ENCODE data around the gene CORO1C. TPM values are rescaled to one million over a fixed set of nuclear protein-coding genes. Genes with fewer than 3 reads are reported as not detected.
"Not testable (repeated sequence)": the region's sequence is repeated elsewhere in the genome, so short reads cannot be mapped to it uniquely, and the experiment has no call there.

CORO1C gene
- total RNA-seq, 2 experiments from 2014 or later = 38.5 to 41.3 TPM

GRCh38 chr12:108622421-108622820 is 108.9 kb downstream of the CORO1C start:
- no peaks in the 10 kb centered on the region for H3K9me3 Mint-ChIP-seq
- DNase-seq = no peak
- H3K27me3 Mint-ChIP-seq = no peaks in the 10 kb centered on the region
- H3K4me3 Mint-ChIP-seq = no peak overlapping the region
- ChIA-PET POLR2A (no interaction called here), CTCF (interaction anchor here (1.6 to 7.9 kb wide), 3 partner anchors 9 to 56 kb away, joined by 4 to 115 read pairs (median 105); partner anchors contain the start of genes ISCU, SART3 and SELPLG)
- H3K27ac Mint-ChIP-seq = peak overlapping the region; percentile 71
- H3K36me3 Mint-ChIP-seq (ENCODE audit: low read depth) = peaks cover 70% of the 10 kb centered on the region
- peaks cover 70% of the 10 kb centered on the region for H3K4me1 Mint-ChIP-seq

GRCh38 chr12:108621161-108621560 is 110.2 kb downstream of the CORO1C start:
- peaks cover 76% of the 10 kb centered on the region for H3K36me3 Mint-ChIP-seq (ENCODE audit: low read depth)
- H3K27ac Mint-ChIP-seq = peak overlapping the region; percentile 54
- peaks cover 78% of the 10 kb centered on the region for H3K4me1 Mint-ChIP-seq

GRCh38 chr12:108620236-108620879 is 111.0 kb downstream of the CORO1C start:
- peaks cover 77% of the 10 kb centered on the region for H3K36me3 Mint-ChIP-seq (ENCODE audit: low read depth)
- no peak for DNase-seq
- CTCF ChIA-PET = interaction anchor here (0.6 to 7.9 kb wide), 5 partner anchors 10 to 160 kb away, joined by 3 to 115 read pairs (median 6); partner anchors contain the start of genes ISCU, SART3 and SELPLG
- no peak overlapping the region for H3K27ac Mint-ChIP-seq
- H3K9me3 Mint-ChIP-seq = peaks cover 11% of the 10 kb centered on the region
- POLR2A ChIA-PET = no interaction called here
- peaks cover 77% of the 10 kb centered on the region for H3K4me1 Mint-ChIP-seq
- no peaks in the 10 kb centered on the region for H3K27me3 Mint-ChIP-seq
- H3K4me3 Mint-ChIP-seq = no peak overlapping the region

More at GRCh38 chr12:108621161-108621560, 110.2 kb downstream of the CORO1C start:
- Mint-ChIP-seq H3K4me3 (no peak overlapping the region), H3K27me3 (no peaks in the 10 kb centered on the region), H3K9me3 (peaks cover 9% of the 10 kb centered on the region)
- POLR2A ChIA-PET = no interaction called here
- no peak for DNase-seq
- CTCF ChIA-PET = interaction anchor here (1.6 to 7.9 kb wide), 3 partner anchors 10 to 55 kb away, joined by 6 to 115 read pairs (median 105); partner anchors contain the start of genes ISCU, SART3 and SELPLG

GRCh38 chr12:108619369-108620160 is 111.8 kb downstream of the CORO1C start:
- Mint-ChIP-seq H3K27me3 (no peaks in the 10 kb centered on the region), H3K9me3 (peaks cover 11% of the 10 kb centered on the region), H3K4me3 (no peak overlapping the region), H3K36me3 (ENCODE audit: low read depth) (peaks cover 78% of the 10 kb centered on the region), H3K27ac (peak overlapping the region; percentile 17), H3K4me1 (peaks cover 74% of the 10 kb centered on the region)
- CTCF ChIA-PET = interaction anchor here (0.6 to 7.9 kb wide), 7 partner anchors 12 to 476 kb away, joined by 3 to 115 read pairs (median 9); partner anchors contain the start of genes ISCU, SART3 and SELPLG
- POLR2A ChIA-PET = interaction anchor here (0.7 kb wide), 1 partner anchor 100 kb away, joined by 3 read pairs; no protein-coding TSS in a partner anchor
- DNase-seq = no peak

GRCh38 chr12:108618953-108619274 is 112.4 kb downstream of the CORO1C start:
- POLR2A ChIA-PET = interaction anchor here (0.7 kb wide), 1 partner anchor 99 kb away, joined by 3 read pairs; no protein-coding TSS in a partner anchor
- H3K4me3 Mint-ChIP-seq, DNase-seq, H3K27me3 Mint-ChIP-seq: not testable (repeated sequence)
- H3K4me1 Mint-ChIP-seq = peaks cover 72% of the 10 kb centered on the region
- peaks cover 76% of the 10 kb centered on the region for H3K36me3 Mint-ChIP-seq (ENCODE audit: low read depth)
- peaks cover 11% of the 10 kb centered on the region for H3K9me3 Mint-ChIP-seq
- peak overlapping the region; percentile 17 for H3K27ac Mint-ChIP-seq
- CTCF ChIA-PET = interaction anchor here (0.6 to 7.9 kb wide), 16 partner anchors 13 to 477 kb away, joined by 3 to 115 read pairs (median 4); partner anchors contain the start of genes ALKBH2, ISCU, SART3 and SELPLG

GRCh38 chr12:108618079-108618952 is 113.0 kb downstream of the CORO1C start:
- Mint-ChIP-seq H3K36me3 (ENCODE audit: low read depth) (peaks cover 70% of the 10 kb centered on the region), H3K4me3 (no peak overlapping the region), H3K9me3 (peaks cover 11% of the 10 kb centered on the region), H3K27ac (peak overlapping the region; percentile 77), H3K27me3 (no peaks in the 10 kb centered on the region), H3K4me1 (peaks cover 66% of the 10 kb centered on the region)
- ChIA-PET CTCF (interaction anchor here (0.6 to 7.9 kb wide), 28 partner anchors 9 to 477 kb away, joined by 3 to 115 read pairs (median 3); partner anchors contain the start of genes ALKBH2, ISCU, SART3 and SELPLG), POLR2A (interaction anchor here (0.7 to 1.2 kb wide), 3 partner anchors 50 to 98 kb away, joined by 3 to 6 read pairs (median 5); partner anchors contain the start of gene ISCU)
- DNase-seq = peak; percentile 74

GRCh38 chr12:108616941-108617858 is 114.1 kb downstream of the CORO1C start:
- H3K4me1 Mint-ChIP-seq = peaks cover 58% of the 10 kb centered on the region
- CTCF ChIA-PET = interaction anchor here (0.6 to 7.9 kb wide), 25 partner anchors 8 to 338 kb away, joined by 3 to 115 read pairs (median 3); partner anchors contain the start of genes ISCU, SART3, SELPLG and TMEM119
- H3K36me3 Mint-ChIP-seq (ENCODE audit: low read depth) = peaks cover 60% of the 10 kb centered on the region
- POLR2A ChIA-PET = interaction anchor here (0.9 to 1.2 kb wide), 2 partner anchors 49 to 55 kb away, joined by 5 to 6 read pairs; partner anchors contain the start of gene ISCU
- no peaks in the 10 kb centered on the region for H3K27me3 Mint-ChIP-seq
- peaks cover 11% of the 10 kb centered on the region for H3K9me3 Mint-ChIP-seq
- peak; percentile 51 for DNase-seq
- H3K4me3 Mint-ChIP-seq = no peak overlapping the region
- peak overlapping the region; percentile 62 for H3K27ac Mint-ChIP-seq

GRCh38 chr12:108616359-108616758 is 115.0 kb downstream of the CORO1C start:
- H3K4me3 Mint-ChIP-seq = no peak overlapping the region
- peaks cover 53% of the 10 kb centered on the region for H3K4me1 Mint-ChIP-seq
- H3K27me3 Mint-ChIP-seq = no peaks in the 10 kb centered on the region
- ChIA-PET POLR2A (no interaction called here), CTCF (interaction anchor here (0.6 to 7.9 kb wide), 8 partner anchors 7 to 80 kb away, joined by 3 to 115 read pairs (median 12); partner anchors contain the start of genes ISCU, SART3 and SELPLG)
- peaks cover 11% of the 10 kb centered on the region for H3K9me3 Mint-ChIP-seq
- no peak for DNase-seq
- H3K27ac Mint-ChIP-seq = no peak overlapping the region
- peaks cover 53% of the 10 kb centered on the region for H3K36me3 Mint-ChIP-seq (ENCODE audit: low read depth)

GRCh38 chr12:108615918-108616317 is 115.4 kb downstream of the CORO1C start:
- peaks cover 49% of the 10 kb centered on the region for H3K4me1 Mint-ChIP-seq
- H3K27me3 Mint-ChIP-seq = no peaks in the 10 kb centered on the region
- peaks cover 49% of the 10 kb centered on the region for H3K36me3 Mint-ChIP-seq (ENCODE audit: low read depth)
- ChIA-PET POLR2A (no interaction called here), CTCF (interaction anchor here (1.1 to 7.9 kb wide), 4 partner anchors 14 to 47 kb away, joined by 3 to 115 read pairs (median 6); partner anchors contain the start of gene SELPLG)
- H3K4me3 Mint-ChIP-seq = no peak overlapping the region
- DNase-seq = no peak
- H3K27ac Mint-ChIP-seq = no peak overlapping the region
- peaks cover 11% of the 10 kb centered on the region for H3K9me3 Mint-ChIP-seq

- Mint-ChIP-seq H3K36me3 (ENCODE audit: low read depth) (peaks cover 37% of the 10 kb centered on the region), H3K27me3 (no peaks in the 10 kb centered on the region), H3K4me1 (peaks cover 42% of the 10 kb centered on the region), H3K4me3 (no peak overlapping the region), H3K9me3 (peaks cover 11% of the 10 kb centered on the region), H3K27ac (peak overlapping the region; percentile 47)
- ChIA-PET POLR2A (no interaction called here), CTCF (interaction anchor here (0.5 to 1.9 kb wide), 4 partner anchors 13 to 813 kb away, joined by 3 to 10 read pairs (median 4); no protein-coding TSS in a partner anchor)
- no peak for DNase-seq
These were observed 116.7 kb downstream of the CORO1C start for GRCh38 chr12:108614639-108615038.

GRCh38 chr12:108614041-108614440 is 117.3 kb downstream of the CORO1C start:
- H3K27me3 Mint-ChIP-seq = no peaks in the 10 kb centered on the region
- H3K4me3 Mint-ChIP-seq = no peak overlapping the region
- ChIA-PET CTCF (interaction anchor here (1.0 to 1.1 kb wide), 2 partner anchors 14 to 50 kb away, joined by 3 read pairs; no protein-coding TSS in a partner anchor), POLR2A (no interaction called here)
- peaks cover 36% of the 10 kb centered on the region for H3K36me3 Mint-ChIP-seq (ENCODE audit: low read depth)
- DNase-seq = no peak
- peaks cover 36% of the 10 kb centered on the region for H3K4me1 Mint-ChIP-seq
- peak overlapping the region; percentile 33 for H3K27ac Mint-ChIP-seq
- peaks cover 11% of the 10 kb centered on the region for H3K9me3 Mint-ChIP-seq

All from activated CD4-positive, alpha-beta T cell treated with anti-CD3 and anti-CD28 coated beads, Interleukin-2, amount 10 ng/mL, durations not matched to agents 7 days and 5 days (primary cell).